Skeletal muscle cell (primary cell): ENCODE data around the gene RUVBL2.
A peak's percentile ranks its signal among the peaks of the same experiment; 100 is the strongest.

Source experiments
- DNase-seq: peaks from one replicate; pipeline ENCODE4 v3.0.0-alpha.2; 2010; ENCODE audit warnings: low read depth
- H3K4me3 ChIP-seq: 2 replicates; pipeline ENCODE4 v1.5.1; 2011; ENCODE audit warnings: low read depth, mild to moderate bottlenecking, control low read depth, low read length, moderate library complexity

The RUVBL2 gene

DNA sequence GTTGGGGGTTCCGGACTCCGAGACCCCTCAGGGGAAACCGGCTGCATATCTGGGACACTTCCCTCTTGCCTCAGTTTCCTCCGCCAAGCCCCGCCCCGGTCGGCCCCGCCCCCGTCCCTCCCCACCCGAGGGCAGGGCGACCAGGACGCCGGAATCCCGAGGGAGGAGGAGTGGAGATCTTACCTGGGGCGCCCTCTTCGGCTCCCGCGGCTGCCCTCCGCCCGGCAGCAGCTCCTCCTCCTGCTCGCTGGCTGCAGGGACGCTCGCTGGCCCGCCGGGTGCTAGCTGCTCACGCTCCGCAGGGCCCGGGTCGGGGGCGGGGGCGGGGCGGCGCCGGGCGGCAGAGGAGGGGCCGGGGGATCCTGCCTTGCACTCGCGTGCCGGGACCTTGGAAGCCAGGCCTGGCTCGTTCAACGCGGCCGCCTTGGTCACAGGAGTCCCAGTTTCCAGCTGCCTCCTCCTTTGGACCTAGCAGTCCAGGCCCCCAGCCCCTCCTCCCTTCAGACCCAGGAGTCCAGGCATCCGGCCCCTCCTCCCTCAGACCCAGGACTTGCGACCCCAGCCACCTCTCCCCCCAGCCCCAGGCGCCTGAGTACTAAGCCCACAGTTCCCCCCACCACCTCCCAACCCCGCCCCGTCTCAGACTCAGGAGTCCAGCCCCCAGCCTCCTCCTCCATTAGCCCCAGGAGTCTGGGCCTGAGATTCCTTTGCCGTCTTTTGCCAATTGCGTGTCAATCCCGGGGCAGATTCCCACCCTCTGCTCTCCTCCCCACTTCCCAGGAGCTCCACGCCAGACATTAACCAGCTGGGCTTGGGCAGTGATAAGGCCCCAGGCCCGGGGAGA, 71.3 kb downstream of the RUVBL2 start, which contains the start of gene NTF4:
Gene NTF4, minus strand, starts transcription at position 51 of the 844 bp plus-strand sequence. CDS start 2,821 bp downstream, outside the sequence.
- DNase-seq = no peak
- H3K4me3 ChIP-seq = peak within 1 kb of the TSS; percentile 32
